Ecto neural progenitor cell (in vitro differentiated cells): ENCODE results near the gene MED12L.

Experiments
- DNase-seq: peaks from one replicate; pipeline ENCODE4 v3.0.0-alpha.2; 2018; ENCODE audit warnings: low spot score

Gene MED12L

GRCh38 chr3:151320131-151320530, 234.7 kb downstream of the MED12L start:
- no peak for DNase-seq

- no peak for DNase-seq
These were observed 236.1 kb downstream of the MED12L start for GRCh38 chr3:151321526-151321925.

- DNase-seq: no peak
These were observed 237.0 kb downstream of the MED12L start for GRCh38 chr3:151322511-151322910.

GRCh38 chr3:151327571-151328198, 242.2 kb downstream of the MED12L start:
- DNase-seq: no peak

- DNase-seq: no peak
These were observed 243.0 kb downstream of the MED12L start for GRCh38 chr3:151328298-151328995.

- DNase-seq: no peak
These were observed 243.9 kb downstream of the MED12L start, which contains the start of gene P2RY13 for GRCh38 chr3:151329363-151329762. P2RY13 (minus strand) TSS chr3:151329549; CDS start chr3:151329528, 21 bp downstream.

GRCh38 chr3:151330379-151330778, 244.9 kb downstream of the MED12L start:
- DNase-seq: no peak

- no peak for DNase-seq
These were observed 245.4 kb downstream of the MED12L start for GRCh38 chr3:151330899-151331298.

- no peak for DNase-seq
These were observed 246.2 kb downstream of the MED12L start for GRCh38 chr3:151331696-151332095.

- no peak for DNase-seq
These were observed 260.4 kb downstream of the MED12L start for GRCh38 chr3:151345859-151346258.

GRCh38 chr3:151346292-151346691, 260.8 kb downstream of the MED12L start:
- DNase-seq: no peak

- DNase-seq: no peak
These were observed 262.0 kb downstream of the MED12L start for GRCh38 chr3:151347432-151347831.

- DNase-seq: no peak
These were observed 265.2 kb downstream of the MED12L start for GRCh38 chr3:151350656-151351055.

- DNase-seq: no peak
These were observed 265.8 kb downstream of the MED12L start for GRCh38 chr3:151351219-151351618.

GRCh38 chr3:151351648-151352047, 266.2 kb downstream of the MED12L start:
- DNase-seq: no peak

- no peak for DNase-seq
These were observed 271.5 kb downstream of the MED12L start for GRCh38 chr3:151356794-151357462.

GRCh38 chr3:151357463-151357850, 272.0 kb downstream of the MED12L start:
- DNase-seq: no peak

GRCh38 chr3:151362751-151363174, 277.3 kb downstream of the MED12L start:
- no peak for DNase-seq

- no peak for DNase-seq
These were observed 281.5 kb downstream of the MED12L start for GRCh38 chr3:151366993-151367392.

- DNase-seq: no peak
These were observed 282.0 kb downstream of the MED12L start for GRCh38 chr3:151367448-151367847.

GRCh38 chr3:151371526-151371925, 286.1 kb downstream of the MED12L start:
- no peak for DNase-seq

GRCh38 chr3:151372063-151372820, 286.8 kb downstream of the MED12L start:
- DNase-seq: no peak
